Coronary artery (tissue), 2 donors: Measurements from ENCODE around the gene C10orf67.
"Not testable (repeated sequence)": the region's sequence is repeated elsewhere in the genome, so short reads cannot be mapped to it uniquely, and the experiment has no call there.

Source experiments
- DNase-seq: peaks from one replicate; pipeline ENCODE4 v3.0.0-alpha.2; 2017; ENCODE audit warnings: low spot score
- H3K27ac ChIP-seq, 2 donors: fragments of 200-600 bp; sonication (generic); one replicate each; pipeline ENCODE4 v1.5.1; 2016 to 2019
- H3K4me3 ChIP-seq: fragments of 200-600 bp; sonication (generic); 2 replicates; pipeline ENCODE4 v1.5.1; 2016; ENCODE audit warnings: mild to moderate bottlenecking, moderate library complexity
- TF ChIP-seq, protein P1 (sequence below): fragments of 200-600 bp; sonication (generic); IDR thresholded peaks from one replicate; pipeline ENCODE4 v1.5.1; 2019; ENCODE audit warnings: antibody characterized with exemption

C10orf67 gene

DNA sequence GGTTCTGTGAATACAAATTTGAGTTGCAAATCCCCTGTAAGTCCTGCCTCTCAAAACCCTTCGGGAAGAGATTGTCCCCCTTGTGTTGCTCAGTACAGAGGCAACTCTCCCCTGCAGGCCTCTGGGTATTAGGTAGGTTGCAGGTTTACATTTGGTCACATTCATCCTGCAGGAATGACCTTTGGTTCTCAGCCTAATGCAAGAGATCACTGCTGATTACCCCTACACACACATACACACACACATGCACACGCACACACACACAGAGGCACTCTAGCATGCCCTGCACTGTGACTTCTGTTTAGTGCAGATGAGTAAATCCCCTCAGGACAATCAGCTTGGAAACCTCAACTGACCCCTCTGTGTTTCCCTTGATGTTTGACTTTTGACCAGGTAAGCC lies 69.2 kb downstream of the C10orf67 start:
- no peak for DNase-seq
- Histone ChIP-seq H3K4me3 (no peak overlapping the region), H3K27ac (no peak overlapping the region)
- TF ChIP-seq, protein P1, sequence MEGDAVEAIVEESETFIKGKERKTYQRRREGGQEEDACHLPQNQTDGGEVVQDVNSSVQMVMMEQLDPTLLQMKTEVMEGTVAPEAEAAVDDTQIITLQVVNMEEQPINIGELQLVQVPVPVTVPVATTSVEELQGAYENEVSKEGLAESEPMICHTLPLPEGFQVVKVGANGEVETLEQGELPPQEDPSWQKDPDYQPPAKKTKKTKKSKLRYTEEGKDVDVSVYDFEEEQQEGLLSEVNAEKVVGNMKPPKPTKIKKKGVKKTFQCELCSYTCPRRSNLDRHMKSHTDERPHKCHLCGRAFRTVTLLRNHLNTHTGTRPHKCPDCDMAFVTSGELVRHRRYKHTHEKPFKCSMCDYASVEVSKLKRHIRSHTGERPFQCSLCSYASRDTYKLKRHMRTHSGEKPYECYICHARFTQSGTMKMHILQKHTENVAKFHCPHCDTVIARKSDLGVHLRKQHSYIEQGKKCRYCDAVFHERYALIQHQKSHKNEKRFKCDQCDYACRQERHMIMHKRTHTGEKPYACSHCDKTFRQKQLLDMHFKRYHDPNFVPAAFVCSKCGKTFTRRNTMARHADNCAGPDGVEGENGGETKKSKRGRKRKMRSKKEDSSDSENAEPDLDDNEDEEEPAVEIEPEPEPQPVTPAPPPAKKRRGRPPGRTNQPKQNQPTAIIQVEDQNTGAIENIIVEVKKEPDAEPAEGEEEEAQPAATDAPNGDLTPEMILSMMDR, result no peak

GRCh38 chr10:23274179-23274578 lies 70.4 kb downstream of the C10orf67 start:
- not testable (repeated sequence) for DNase-seq, H3K27ac ChIP-seq

GRCh38 chr10:23270531-23270930 lies 74.1 kb downstream of the C10orf67 start:
- TF ChIP-seq, protein P1, result no peak
- DNase-seq, result no peak
- H3K4me3 ChIP-seq, result no peak overlapping the region
- H3K27ac ChIP-seq, result no peak overlapping the region

More at GRCh38 chr10:23274179-23274578, 70.4 kb downstream of the C10orf67 start:
- not testable (repeated sequence) for H3K4me3 ChIP-seq

GRCh38 chr10:23263441-23264164 lies 81.0 kb downstream of the C10orf67 start:
- TF ChIP-seq, protein P1, result no peak
- H3K27ac ChIP-seq, result no peak overlapping the region
- no peak overlapping the region for H3K4me3 ChIP-seq
- no peak for DNase-seq

GRCh38 chr10:23262928-23263327 lies 81.7 kb downstream of the C10orf67 start:
- Histone ChIP-seq H3K4me3 (no peak overlapping the region), H3K27ac (no peak overlapping the region)
- DNase-seq, result no peak
- TF ChIP-seq, protein P1, result no peak

- no peak for DNase-seq
- Histone ChIP-seq H3K4me3 (no peak overlapping the region), H3K27ac (no peak overlapping the region)
- TF ChIP-seq, protein P1, result no peak
Measured at GRCh38 chr10:23258516-23258915, 86.1 kb downstream of the C10orf67 start.

GRCh38 chr10:23253780-23254179 lies 90.8 kb downstream of the C10orf67 start:
- DNase-seq, result no peak
- H3K4me3 ChIP-seq, result no peak overlapping the region
- TF ChIP-seq, protein P1, result no peak
- H3K27ac ChIP-seq, result no peak overlapping the region

- not testable (repeated sequence) for H3K4me3 ChIP-seq, H3K27ac ChIP-seq, DNase-seq
Measured at GRCh38 chr10:23252859-23253258, 91.7 kb downstream of the C10orf67 start.

DNA sequence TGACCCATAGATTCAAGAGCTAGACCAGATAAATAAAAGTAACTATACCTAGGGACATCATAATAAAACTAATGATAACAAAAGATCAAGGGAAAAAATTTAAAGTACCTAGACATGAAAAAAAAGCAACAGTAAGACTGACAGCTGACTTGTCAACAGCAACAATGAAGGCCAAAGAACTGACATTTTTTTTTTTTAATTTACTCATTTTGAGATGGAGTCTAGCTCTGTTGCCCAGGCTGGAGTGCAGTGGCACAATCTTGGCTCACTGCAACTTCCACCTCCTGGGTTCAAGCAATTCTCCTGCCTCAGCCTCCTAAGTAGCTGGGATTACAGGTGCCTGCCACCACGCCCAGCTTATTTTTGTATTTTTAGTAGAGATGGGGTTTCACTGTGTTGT lies 102.8 kb downstream of the C10orf67 start:
- not testable (repeated sequence) for DNase-seq, H3K4me3 ChIP-seq, H3K27ac ChIP-seq
